CD14-positive monocyte (primary cell): ENCODE measurements around the gene SNRPA1. TPM values are rescaled to one million over a fixed set of nuclear protein-coding genes. Genes with fewer than 3 reads are reported as not detected.

Source experiments
- DNase-seq, 3 donors: peaks; one replicate each; pipeline ENCODE4 v3.0.0-alpha.2; 2011 to 2022
- H2AFZ ChIP-seq: 2 replicates; pipeline ENCODE4 v1.6.0; 2012; ENCODE audit warnings: mild to moderate bottlenecking, low read depth, low read length, inconsistent platforms; ENCODE audit not compliant: insufficient read depth, poor library complexity, severe bottlenecking
- H3K27ac ChIP-seq, 2 donors: 1 replicate in 1 of 2; 2 replicates in 1 of 2; pipeline ENCODE4 v1.5.1; 2012 to 2013; ENCODE audit warnings: low read length in 2 of 2, control low read depth in 1 of 2, inconsistent platforms in 1 of 2, low read depth in 1 of 2, mild to moderate bottlenecking in 1 of 2
- H3K27me3 ChIP-seq, 2 donors: one replicate each; pipeline versions ENCODE4 v1.6.0 to v1.6.1; 2011 to 2013; ENCODE audit warnings: low read length in 2 of 2; ENCODE audit not compliant: control insufficient read depth in 2 of 2, insufficient read depth in 2 of 2
- H3K36me3 ChIP-seq, 2 donors: replicated peaks in 1 of 2; 1 replicate in 1 of 2; 2 replicates in 1 of 2; pipeline versions ENCODE4 v1.5.1 to v1.6.1; 2012 to 2013; ENCODE audit warnings: low read length in 2 of 2, control low read depth in 1 of 2, inconsistent platforms in 1 of 2, mild to moderate bottlenecking in 1 of 2; ENCODE audit not compliant: insufficient read depth in 2 of 2, control insufficient read depth in 1 of 2
- H3K4me1 ChIP-seq, 2 donors: 1 replicate in 1 of 2; 2 replicates in 1 of 2; pipeline versions ENCODE4 v1.5.1 to v1.6.1; 2012 to 2013; ENCODE audit warnings: low read length in 2 of 2, control low read depth in 1 of 2, inconsistent platforms in 1 of 2, mild to moderate bottlenecking in 1 of 2, moderate library complexity in 1 of 2; ENCODE audit not compliant: insufficient read depth in 2 of 2, control insufficient read depth in 1 of 2
- H3K4me2 ChIP-seq: replicated peaks from 2 replicates; pipeline ENCODE3; 2012; ENCODE audit warnings: low read length, moderate library complexity, mild to moderate bottlenecking; ENCODE audit not compliant: poor library complexity, severe bottlenecking; ENCODE audit errors: extremely low read depth
- H3K4me3 ChIP-seq, 3 experiments: fragments of 200-600 bp in 1 of 3; sonication (generic) in 1 of 3; replicated peaks in 1 of 3; 1 replicate in 2 of 3; 2 replicates in 1 of 3; pipeline ENCODE4 v1.5.1; 2011 to 2013; ENCODE audit warnings: low read length in 3 of 3, mild to moderate bottlenecking in 3 of 3, control low read depth in 2 of 3, low read depth in 2 of 3, inconsistent platforms in 1 of 3, moderate library complexity in 1 of 3
- H3K79me2 ChIP-seq: 2 replicates; pipeline ENCODE4 v1.6.0; 2012; ENCODE audit warnings: mild to moderate bottlenecking, control low read depth, inconsistent platforms, low read length, moderate library complexity; ENCODE audit not compliant: insufficient read depth
- H3K9ac ChIP-seq: 2 replicates; pipeline ENCODE4 v1.6.0; 2017; ENCODE audit warnings: low read length, mild to moderate bottlenecking; ENCODE audit not compliant: insufficient read depth, poor library complexity, severe bottlenecking
- H3K9me3 ChIP-seq, 2 donors: replicated peaks in 1 of 2; 1 replicate in 1 of 2; 2 replicates in 1 of 2; pipeline versions ENCODE4 v1.5.1 to v1.6.1; 2012 to 2013; ENCODE audit warnings: low read length in 2 of 2, control low read depth in 1 of 2; ENCODE audit not compliant: control insufficient read depth in 1 of 2, insufficient read depth in 1 of 2
- H4K20me1 ChIP-seq: 2 replicates; pipeline ENCODE4 v1.6.0; 2012; ENCODE audit warnings: mild to moderate bottlenecking, low read length, control low read depth, moderate library complexity; ENCODE audit not compliant: insufficient read depth
- H3K27ac Mint-ChIP-seq, 7 donors: one replicate each; pipeline ENCODE4 v1.8.0; 2020; ENCODE audit warnings: mild to moderate bottlenecking in 7 of 7, mixed read lengths in 7 of 7, moderate library complexity in 6 of 7, inconsistent platforms in 2 of 7
- H3K27me3 Mint-ChIP-seq, 3 donors: one replicate each; pipeline ENCODE4 v1.8.0; 2021 to 2022; ENCODE audit warnings: low read depth in 3 of 3, mild to moderate bottlenecking in 3 of 3, mixed read lengths in 3 of 3, moderate library complexity in 3 of 3, inconsistent platforms in 1 of 3
- H3K36me3 Mint-ChIP-seq, 2 donors: one replicate each; pipeline ENCODE4 v1.8.0; 2020; ENCODE audit warnings: mixed read lengths in 2 of 2, inconsistent platforms in 1 of 2, mild to moderate bottlenecking in 1 of 2
- H3K4me1 Mint-ChIP-seq: one replicate; pipeline ENCODE4 v1.8.0; 2020; ENCODE audit warnings: mild to moderate bottlenecking, mixed read lengths
- H3K4me3 Mint-ChIP-seq, 2 donors: one replicate each; pipeline ENCODE4 v1.8.0; 2020; ENCODE audit warnings: mild to moderate bottlenecking in 2 of 2, mixed read lengths in 2 of 2, moderate library complexity in 1 of 2
- H3K9me3 Mint-ChIP-seq, 7 donors: one replicate each; pipeline ENCODE4 v1.8.0; 2020 to 2022; ENCODE audit warnings: mixed read lengths in 7 of 7, mild to moderate bottlenecking in 6 of 7, moderate library complexity in 6 of 7, inconsistent platforms in 2 of 7
- CTCF ChIP-seq: fragments of 200-600 bp; IDR thresholded peaks from one replicate; pipeline ENCODE4 v1.8.0; 2022; ENCODE audit warnings: antibody characterized with exemption, mild to moderate bottlenecking
- WGBS: methylation state at CpG from one replicate; pipeline ENCODE4 v1.1.5; 2013; ENCODE audit warnings: missing lambda C conversion rate; ENCODE audit not compliant: insufficient coverage; 5-methylcytosine and 5-hydroxymethylcytosine counted together
- intact Hi-C, 2 donors: fragments of 100-400 bp; cut with micrococcal nuclease; formaldehyde crosslinking; loops; one replicate each; pipeline versions ENCODE4 v1.15.0 to v1.15.1; 2023
- polyA plus RNA-seq, 3 donors: library from polyadenylated mRNA; depleted of rRNA in 1 of 3; unstranded in 2 of 3; stranded (reverse) in 1 of 3; fragments of 300-500 nt in 2 of 3; fragments of >200 nt in 1 of 3; fragmentation: Illumina TruSeq in 2 of 3; gene quantifications; 1 replicate in 2 of 3; 2 replicates in 1 of 3; pipeline ENCODE4 v1.2.3, GENCODE V29; 2012 to 2021

SNRPA1 gene
- polyA plus RNA-seq, 3 donors, result 23.8 to 65.5 (median 35.4) TPM

GRCh38 chr15:101239724-101240136 is 55.3 kb downstream of the SNRPA1 start:
- peak overlapping the region in 2 of 3 experiments; percentile 10 to 58 for H3K4me3 ChIP-seq
- H3K27ac Mint-ChIP-seq, result peak overlapping the region; percentile 87 to 96 (median 92)
- DNase-seq, result peak; percentile 33 to 43 (median 37)
- WGBS, result 0% methylated on average over 3 of the region's 6 CpGs
- peak overlapping the region; percentile 54 to 59 for H3K4me3 Mint-ChIP-seq
- H3K27me3 Mint-ChIP-seq, result peaks cover 0 to 2% (median 0%) of the 10 kb centered on the region in 3 donors
- intact Hi-C loops, result loop anchor here (5.0 kb wide), 2 partner anchors 37 to 47 kb away; no protein-coding TSS in a partner anchor
- H3K36me3 Mint-ChIP-seq, result peaks cover 10 to 23% of the 10 kb centered on the region in 2 donors
- peak overlapping the region; percentile 17 for H3K9ac ChIP-seq
- H2AFZ ChIP-seq, result no peak overlapping the region
- H3K4me1 Mint-ChIP-seq, result peaks cover 96% of the 10 kb centered on the region
- H3K36me3 ChIP-seq, result peaks cover 4 to 6% of the 10 kb centered on the region in 2 donors
- no peaks in the 10 kb centered on the region for H3K9me3 ChIP-seq
- no peak for TF ChIP-seq CTCF
- H3K27me3 ChIP-seq, result no peaks in the 10 kb centered on the region
- peak overlapping the region; percentile 73 to 87 for H3K27ac ChIP-seq
- H3K4me1 ChIP-seq, result peaks cover 99% of the 10 kb centered on the region in 2 donors
- peaks cover 24% of the 10 kb centered on the region for H4K20me1 ChIP-seq
- H3K79me2 ChIP-seq, result peaks cover 98% of the 10 kb centered on the region
- no peaks in the 10 kb centered on the region for H3K9me3 Mint-ChIP-seq
- H3K4me2 ChIP-seq, result peak overlapping the region; percentile 58

- peak overlapping the region; percentile 42 to 62 for H3K4me3 Mint-ChIP-seq
- peaks cover 100% of the 10 kb centered on the region for H3K79me2 ChIP-seq
- H3K27ac Mint-ChIP-seq, result peak overlapping the region; percentile 86 to 96 (median 92)
These were observed 57.8 kb downstream of the SNRPA1 start for GRCh38 chr15:101237251-101237650.

More at GRCh38 chr15:101237251-101237650, 57.8 kb downstream of the SNRPA1 start:
- H3K27me3 Mint-ChIP-seq, result no peaks in the 10 kb centered on the region
- no peak for TF ChIP-seq CTCF
- H3K9me3 Mint-ChIP-seq, result no peaks in the 10 kb centered on the region
- Histone ChIP-seq H3K27ac (peak overlapping the region; percentile 66 to 82), H4K20me1 (peaks cover 38% of the 10 kb centered on the region), H2AFZ (peak overlapping the region; percentile 48), H3K4me1 (peaks cover 93 to 98% of the 10 kb centered on the region in 2 donors), H3K36me3 (peaks cover 10 to 27% of the 10 kb centered on the region in 2 donors), H3K4me3 (peak overlapping the region in 1 of 3 experiments; percentile 53), H3K4me2 (peak overlapping the region; percentile 30), H3K9ac (no peak overlapping the region), H3K9me3 (no peaks in the 10 kb centered on the region), H3K27me3 (no peaks in the 10 kb centered on the region)
- peak; percentile 44 to 61 (median 55) for DNase-seq
- peaks cover 92% of the 10 kb centered on the region for H3K4me1 Mint-ChIP-seq
- intact Hi-C loops, result no loop called here
- 1% methylated on average over 10 of the region's 12 CpGs for WGBS
- peaks cover 29 to 34% of the 10 kb centered on the region in 2 donors for H3K36me3 Mint-ChIP-seq
